Vagina (tissue), 2 donors: ENCODE data around the gene LZTS2. TPM values are rescaled to one million over a fixed set of nuclear protein-coding genes. Genes with fewer than 3 reads are reported as not detected.

Source experiments
- DNase-seq, 2 donors: peaks; one replicate each; pipeline ENCODE4 v3.0.0-alpha.2; 2017; ENCODE audit errors: extremely low spot score in 2 of 2
- H3K27ac ChIP-seq: fragments of 200-600 bp; sonication (generic); one replicate; pipeline ENCODE4 v1.5.1; 2019
- H3K27me3 ChIP-seq: fragments of 200-600 bp; sonication (generic); one replicate; pipeline ENCODE4 v1.5.1; 2019
- H3K36me3 ChIP-seq, 2 donors: fragments of 200-600 bp; sonication (generic); one replicate each; pipeline ENCODE4 v1.5.1; 2017 to 2019
- H3K4me1 ChIP-seq: fragments of 200-600 bp; sonication (generic); one replicate; pipeline ENCODE4 v1.5.1; 2019
- H3K4me3 ChIP-seq, 2 donors: fragments of 200-600 bp; sonication (generic); 1 replicate in 1 of 2; 2 replicates in 1 of 2; pipeline ENCODE4 v1.5.1; 2016 to 2019
- H3K9me3 ChIP-seq: fragments of 200-600 bp; sonication (generic); one replicate; pipeline ENCODE4 v1.5.1; 2019
- CTCF ChIP-seq, 3 experiments: fragments of 450-650 bp in 2 of 3; fragments of 200-600 bp in 1 of 3; sonication (generic) in 1 of 3; IDR thresholded peaks; one replicate each; pipeline ENCODE4 v1.5.1; 2017 to 2019; ENCODE audit warnings: antibody characterized with exemption in 3 of 3, mild to moderate bottlenecking in 2 of 3, moderate library complexity in 2 of 3
- POLR2A ChIP-seq, 2 donors: fragments of 450-650 bp; IDR thresholded peaks; one replicate each; pipeline ENCODE4 v1.6.1; 2017; ENCODE audit warnings: antibody characterized with exemption in 2 of 2, mild to moderate bottlenecking in 2 of 2, moderate library complexity in 2 of 2
- POLR2AphosphoS5 ChIP-seq, 2 donors: sonication (generic); formaldehyde crosslinking; IDR thresholded peaks; one replicate each; pipeline ENCODE4 v1.9.0; 2017; ENCODE audit warnings: antibody characterized with exemption in 2 of 2, mild to moderate bottlenecking in 2 of 2, low read depth in 1 of 2; ENCODE audit not compliant: insufficient read depth in 1 of 2
- intact Hi-C: fragments of 100-400 bp; cut with DNase I; formaldehyde crosslinking; loops from one replicate; pipeline ENCODE4 v1.15.1; 2023
- total RNA-seq: library from RNA; depleted of rRNA; stranded (reverse); fragments of >200 nt; gene quantifications from one replicate; pipeline ENCODE4 v1.2.3, GENCODE V29; 2016

Gene LZTS2
- total RNA-seq, 1 donor from 2014 or later = 99.4 TPM

GRCh38 chr10:100993986-100994708 is 5.5 kb upstream of the LZTS2 start:
- no peak overlapping the region for H3K4me3 ChIP-seq
- no peaks in the 10 kb centered on the region for H3K9me3 ChIP-seq
- peaks cover 26% of the 10 kb centered on the region for H3K4me1 ChIP-seq
- TF ChIP-seq CTCF (IDR thresholded peaks at IDR 0.05) (peak; percentile 52 to 78 (median 55)), POLR2A (IDR thresholded peaks at IDR 0.05) (no peak), POLR2AphosphoS5 (IDR thresholded peaks at IDR 0.05; ENCODE audit: insufficient read depth in 1 of 2, low read depth in 1 of 2) (no peak)
- no peaks in the 10 kb centered on the region for H3K27me3 ChIP-seq
- no peak for DNase-seq
- H3K27ac ChIP-seq = no peak overlapping the region
- H3K36me3 ChIP-seq = peaks cover 0 to 35% of the 10 kb centered on the region in 2 donors
- intact Hi-C loops = loop anchor here (5.0 kb wide), 1 partner anchor 68 kb away; the partner anchor contains the start of gene KAZALD1

GRCh38 chr10:100995181-100995580 is 4.4 kb upstream of the LZTS2 start:
- Histone ChIP-seq H3K36me3 (peaks cover 0 to 27% of the 10 kb centered on the region in 2 donors), H3K9me3 (no peaks in the 10 kb centered on the region), H3K4me1 (peaks cover 16% of the 10 kb centered on the region), H3K4me3 (no peak overlapping the region), H3K27ac (no peak overlapping the region), H3K27me3 (no peaks in the 10 kb centered on the region)
- TF ChIP-seq CTCF (IDR thresholded peaks at IDR 0.05) (no peak), POLR2A (IDR thresholded peaks at IDR 0.05) (no peak), POLR2AphosphoS5 (IDR thresholded peaks at IDR 0.05; ENCODE audit: insufficient read depth in 1 of 2, low read depth in 1 of 2) (no peak)
- intact Hi-C loops = loop anchor here (5.0 kb wide), 1 partner anchor 83 kb away; the partner anchor contains the start of gene SLF2
- DNase-seq = no peak

GRCh38 chr10:100996678-100997359 is 2.8 kb upstream of the LZTS2 start:
- H3K27me3 ChIP-seq = no peaks in the 10 kb centered on the region
- peak overlapping the region; percentile 79 to 92 for H3K4me3 ChIP-seq
- intact Hi-C loops = loop anchor here (2.0 to 5.0 kb wide), 2 partner anchors 16 to 85 kb away; partner anchors contain the start of gene SLF2
- no peak for DNase-seq
- H3K36me3 ChIP-seq = peaks cover 0 to 13% of the 10 kb centered on the region in 2 donors
- H3K27ac ChIP-seq = peak overlapping the region; percentile 100
- TF ChIP-seq POLR2AphosphoS5 (IDR thresholded peaks at IDR 0.05; ENCODE audit: insufficient read depth in 1 of 2, low read depth in 1 of 2) = no peak
- TF ChIP-seq POLR2A (IDR thresholded peaks at IDR 0.05) = no peak
- no peak for TF ChIP-seq CTCF (IDR thresholded peaks at IDR 0.05)
- H3K9me3 ChIP-seq = no peaks in the 10 kb centered on the region
- H3K4me1 ChIP-seq = peaks cover 32% of the 10 kb centered on the region

- Histone ChIP-seq H3K27me3 (no peaks in the 10 kb centered on the region), H3K4me3 (peak overlapping the region; percentile 79 to 92), H3K27ac (peak overlapping the region; percentile 100), H3K36me3 (peaks cover 0 to 13% of the 10 kb centered on the region in 2 donors), H3K4me1 (peaks cover 40% of the 10 kb centered on the region), H3K9me3 (no peaks in the 10 kb centered on the region)
- intact Hi-C loops = loop anchor here (2.0 to 5.0 kb wide), 2 partner anchors 15 to 85 kb away; partner anchors contain the start of gene SLF2
- TF ChIP-seq CTCF (IDR thresholded peaks at IDR 0.05) (peak; percentile 59 to 83 (median 63)), POLR2A (IDR thresholded peaks at IDR 0.05) (no peak), POLR2AphosphoS5 (IDR thresholded peaks at IDR 0.05; ENCODE audit: insufficient read depth in 1 of 2, low read depth in 1 of 2) (no peak)
- DNase-seq = no peak
These were observed 2.0 kb upstream of the LZTS2 start for GRCh38 chr10:100997360-100998182.
